Right atrium auricular region (tissue), 2 donors: ENCODE measurements around the gene SAMD14. TPM values are rescaled to one million over a fixed set of nuclear protein-coding genes. Genes with fewer than 3 reads are reported as not detected.
A peak's percentile ranks its signal among the peaks of the same experiment; 100 is the strongest.

Source experiments
- DNase-seq: peaks from one replicate; pipeline ENCODE4 v3.0.0-alpha.2; 2019; ENCODE audit warnings: low spot score
- H3K27ac ChIP-seq, 2 donors: fragments of 200-600 bp; sonication (generic); 1 replicate in 1 of 2; 2 replicates in 1 of 2; pipeline ENCODE4 v1.5.1; 2016 to 2019
- H3K27me3 ChIP-seq, 2 donors: fragments of 200-600 bp; sonication (generic); one replicate each; pipeline versions ENCODE4 v1.5.1 to v1.6.0; 2017 to 2019
- H3K36me3 ChIP-seq: fragments of 200-600 bp; sonication (generic); one replicate; pipeline ENCODE4 v1.5.1; 2016
- H3K4me1 ChIP-seq, 2 donors: fragments of 200-600 bp; sonication (generic); one replicate each; pipeline versions ENCODE4 v1.5.1 to v1.6.0; 2017 to 2019
- H3K4me3 ChIP-seq, 2 donors: fragments of 200-600 bp; sonication (generic); 1 replicate in 1 of 2; 2 replicates in 1 of 2; pipeline ENCODE4 v1.5.1; 2017 to 2019; ENCODE audit warnings: mild to moderate bottlenecking in 1 of 2, moderate library complexity in 1 of 2
- H3K9me3 ChIP-seq, 2 donors: fragments of 200-600 bp; sonication (generic); one replicate each; pipeline ENCODE4 v1.5.1; 2019
- total RNA-seq, 2 donors: library from RNA; depleted of rRNA; stranded (reverse); fragments of >200 nt; gene quantifications; one replicate each; pipeline ENCODE4 v1.1.0, GENCODE V29; 2016
- TF ChIP-seq, protein P1 (sequence below), 2 donors: fragments of 200-600 bp; sonication (generic); IDR thresholded peaks; one replicate each; pipeline ENCODE4 v1.5.1; 2019; ENCODE audit warnings: antibody characterized with exemption in 2 of 2

The SAMD14 gene
- total RNA-seq, 2 donors from 2014 or later: 0.78 to 1.1 TPM

DNA sequence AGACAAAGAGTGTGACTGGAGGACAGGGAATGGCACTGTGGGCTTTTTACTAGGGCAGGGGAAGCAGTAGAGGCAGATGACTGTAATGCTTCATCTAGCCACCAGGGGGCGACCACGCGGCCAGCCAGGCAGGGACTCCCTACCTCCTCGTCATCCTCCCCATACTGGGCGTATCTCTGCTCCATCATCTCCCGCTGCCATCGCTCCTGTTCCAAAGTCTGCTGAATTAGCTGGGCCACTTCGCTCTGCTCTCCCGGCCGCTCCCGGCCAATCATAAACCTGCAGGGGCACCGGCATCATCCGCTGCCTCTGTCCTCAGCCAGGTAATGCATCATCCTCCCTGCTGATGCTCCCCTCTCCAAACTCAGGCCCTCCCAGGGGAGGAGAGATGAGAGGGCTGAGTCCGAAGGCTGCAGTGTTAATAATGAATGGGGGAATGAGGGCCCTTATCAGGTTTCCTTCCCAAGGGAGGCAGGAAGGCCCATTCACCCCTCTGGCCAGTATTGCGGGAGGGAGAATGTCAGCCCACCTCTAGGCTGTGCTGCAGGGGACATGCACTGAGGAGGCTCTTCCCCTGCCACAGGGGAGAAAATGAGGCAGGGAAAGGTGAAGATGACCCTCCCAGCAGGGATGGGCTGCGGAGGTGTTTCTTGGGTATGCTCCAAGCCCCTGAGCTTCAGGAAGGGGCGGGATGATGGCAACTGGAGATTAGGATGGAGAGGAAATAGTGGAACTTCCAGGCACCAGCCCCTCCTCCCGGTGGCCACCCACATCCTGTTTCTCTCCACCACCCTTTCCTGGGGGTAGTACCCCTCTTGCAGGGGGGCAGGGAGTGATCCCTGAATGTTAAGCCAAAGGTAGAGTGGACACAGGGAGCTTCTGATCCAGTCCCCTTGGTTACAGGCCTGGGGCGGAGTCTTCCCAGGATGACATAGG lies 10.3 kb upstream of the SAMD14 start:
- no peaks in the 10 kb centered on the region for H3K27me3 ChIP-seq
- H3K27ac ChIP-seq: peak overlapping the region in 1 of 2 donors; percentile 26
- H3K36me3 ChIP-seq: peaks cover 95% of the 10 kb centered on the region
- H3K9me3 ChIP-seq: no peaks in the 10 kb centered on the region
- TF ChIP-seq, protein P1, sequence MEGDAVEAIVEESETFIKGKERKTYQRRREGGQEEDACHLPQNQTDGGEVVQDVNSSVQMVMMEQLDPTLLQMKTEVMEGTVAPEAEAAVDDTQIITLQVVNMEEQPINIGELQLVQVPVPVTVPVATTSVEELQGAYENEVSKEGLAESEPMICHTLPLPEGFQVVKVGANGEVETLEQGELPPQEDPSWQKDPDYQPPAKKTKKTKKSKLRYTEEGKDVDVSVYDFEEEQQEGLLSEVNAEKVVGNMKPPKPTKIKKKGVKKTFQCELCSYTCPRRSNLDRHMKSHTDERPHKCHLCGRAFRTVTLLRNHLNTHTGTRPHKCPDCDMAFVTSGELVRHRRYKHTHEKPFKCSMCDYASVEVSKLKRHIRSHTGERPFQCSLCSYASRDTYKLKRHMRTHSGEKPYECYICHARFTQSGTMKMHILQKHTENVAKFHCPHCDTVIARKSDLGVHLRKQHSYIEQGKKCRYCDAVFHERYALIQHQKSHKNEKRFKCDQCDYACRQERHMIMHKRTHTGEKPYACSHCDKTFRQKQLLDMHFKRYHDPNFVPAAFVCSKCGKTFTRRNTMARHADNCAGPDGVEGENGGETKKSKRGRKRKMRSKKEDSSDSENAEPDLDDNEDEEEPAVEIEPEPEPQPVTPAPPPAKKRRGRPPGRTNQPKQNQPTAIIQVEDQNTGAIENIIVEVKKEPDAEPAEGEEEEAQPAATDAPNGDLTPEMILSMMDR (IDR thresholded peaks at IDR 0.05): peak; percentile 92 to 96
- H3K4me3 ChIP-seq: no peak overlapping the region
- DNase-seq: peak; percentile 81
- H3K4me1 ChIP-seq: peaks cover 0 to 42% of the 10 kb centered on the region in 2 donors

GRCh38 chr17:50139185-50139783 lies 9.3 kb upstream of the SAMD14 start:
- no peak overlapping the region for H3K4me3 ChIP-seq
- peaks cover 96% of the 10 kb centered on the region for H3K36me3 ChIP-seq
- H3K9me3 ChIP-seq: no peaks in the 10 kb centered on the region
- H3K4me1 ChIP-seq: peaks cover 0 to 41% of the 10 kb centered on the region in 2 donors
- H3K27me3 ChIP-seq: no peaks in the 10 kb centered on the region
- TF ChIP-seq, protein P1 (IDR thresholded peaks at IDR 0.05): no peak
- no peak for DNase-seq
- H3K27ac ChIP-seq: no peak overlapping the region

GRCh38 chr17:50137042-50137441 lies 7.1 kb upstream of the SAMD14 start:
- TF ChIP-seq, protein P1 (IDR thresholded peaks at IDR 0.05): no peak
- Histone ChIP-seq H3K4me1 (peaks cover 0 to 51% of the 10 kb centered on the region in 2 donors), H3K4me3 (no peak overlapping the region), H3K36me3 (peaks cover 78% of the 10 kb centered on the region), H3K9me3 (no peaks in the 10 kb centered on the region), H3K27ac (no peak overlapping the region), H3K27me3 (no peaks in the 10 kb centered on the region)
- DNase-seq: no peak

DNA sequence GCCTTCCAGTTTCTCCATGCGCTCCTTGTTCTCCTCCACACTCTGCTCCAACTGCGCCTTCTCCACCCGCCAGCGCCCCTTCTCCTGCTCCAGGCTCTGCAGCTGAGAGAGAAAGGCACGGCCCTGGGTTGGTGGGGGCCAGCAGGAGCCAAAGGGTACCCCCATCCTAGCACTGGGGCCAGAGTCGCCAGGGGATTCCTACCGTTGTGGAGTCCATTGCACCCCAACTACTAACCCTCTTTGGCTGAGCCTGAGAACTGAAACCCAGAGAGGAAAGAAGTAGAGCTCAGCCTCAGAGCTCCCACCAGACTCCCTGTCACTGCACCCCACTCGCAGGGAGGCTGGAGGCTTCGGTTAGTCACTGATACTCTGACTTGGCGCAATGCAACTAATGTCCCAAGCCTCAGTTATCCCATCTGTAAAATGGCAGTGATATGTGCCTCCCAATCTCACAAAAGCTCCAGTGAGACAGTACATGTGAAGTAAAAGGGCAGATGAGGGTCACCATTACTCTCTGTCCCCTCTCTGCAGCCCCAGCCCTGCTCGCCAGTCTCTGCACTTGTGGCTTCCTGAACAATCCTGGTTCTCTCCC lies 6.2 kb upstream of the SAMD14 start:
- no peak overlapping the region for H3K27ac ChIP-seq
- no peak overlapping the region for H3K4me3 ChIP-seq
- TF ChIP-seq, protein P1 (IDR thresholded peaks at IDR 0.05): no peak
- no peak for DNase-seq
- H3K4me1 ChIP-seq: peaks cover 0 to 44% of the 10 kb centered on the region in 2 donors
- H3K36me3 ChIP-seq: peaks cover 71% of the 10 kb centered on the region
- no peaks in the 10 kb centered on the region for H3K9me3 ChIP-seq
- H3K27me3 ChIP-seq: no peaks in the 10 kb centered on the region

GRCh38 chr17:50135316-50136095 lies 5.5 kb upstream of the SAMD14 start:
- Histone ChIP-seq H3K4me1 (peaks cover 0 to 43% of the 10 kb centered on the region in 2 donors), H3K4me3 (no peak overlapping the region), H3K9me3 (no peaks in the 10 kb centered on the region), H3K36me3 (peaks cover 64% of the 10 kb centered on the region), H3K27ac (no peak overlapping the region), H3K27me3 (no peaks in the 10 kb centered on the region)
- TF ChIP-seq, protein P1 (IDR thresholded peaks at IDR 0.05): no peak
- no peak for DNase-seq
